Measurements from ENCODE around the gene ARHGAP32.

- TF ChIP-seq CTCF (IDR thresholded peaks at IDR 0.05): no peak
- no peak for TF ChIP-seq POLR2A (IDR thresholded peaks at IDR 0.05)
These were observed 3.6 kb upstream of the ARHGAP32 start for GRCh38 chr11:129195682-129196081.
